Right lung (tissue), 10 donors: ENCODE data around the gene PES1. TPM values are rescaled to one million over a fixed set of nuclear protein-coding genes. Genes with fewer than 3 reads are reported as not detected.
"Not testable (repeated sequence)": the region's sequence is repeated elsewhere in the genome, so short reads cannot be mapped to it uniquely, and the experiment has no call there.

Experiments used
- DNase-seq, 2 donors: peaks; one replicate each; pipeline ENCODE4 v3.0.0-alpha.2; 2013
- long read RNA-seq, 8 donors: transcript quantifications; one replicate each; lab custom pipeline, GENCODE V29; 2026
- polyA plus RNA-seq, 5 donors: library from polyadenylated mRNA; unstranded; fragments of 120-200 nt; gene quantifications; one replicate each; pipeline versions ENCODE4 v1.2.1 to v1.2.3, GENCODE V29; 2013; ENCODE audit warnings: inconsistent platforms in 1 of 5, low replicate concordance in 1 of 5; ENCODE audit not compliant: insufficient read length in 5 of 5, insufficient read depth in 1 of 5

Gene PES1
- 10 to 100 TPM; 53.2 to 76.6 (median 63.4) TPM for polyA plus RNA-seq
- long read RNA-seq, donor 1, transcript PES1-202 (15 exons, 2,295 nt): major isoform, 10 of 68 reads
- long read RNA-seq, donor 1, partial matches to known transcripts: 38 of 68 reads
- long read RNA-seq, donor 1, other reads (novel, unspliced or antisense): 15 of 68 reads
- long read RNA-seq, donor 2, transcript PES1-202 (15 exons, 2,295 nt): major isoform, 9 of 11 reads
- long read RNA-seq, donor 2, partial matches to known transcripts: 0 of 11 reads
- long read RNA-seq, donor 2, other reads (novel, unspliced or antisense): 0 of 11 reads
- long read RNA-seq, donor 3, transcript PES1-212 (2 exons, 1,732 nt): minor isoform, 5 of 60 reads
- long read RNA-seq, donor 3, transcript PES1-202 (15 exons, 2,295 nt): major isoform, 10 of 60 reads
- long read RNA-seq, donor 3, partial matches to known transcripts: 29 of 60 reads
- long read RNA-seq, donor 3, other reads (novel, unspliced or antisense): 15 of 60 reads
- long read RNA-seq, donor 4, partial matches to known transcripts: 20 of 24 reads
- long read RNA-seq, donor 4, other reads (novel, unspliced or antisense): 0 of 24 reads
- long read RNA-seq, donor 5, transcript PES1-202 (15 exons, 2,295 nt): major isoform, 13 of 19 reads
- long read RNA-seq, donor 5, partial matches to known transcripts: 0 of 19 reads
- long read RNA-seq, donor 5, other reads (novel, unspliced or antisense): 0 of 19 reads
- long read RNA-seq, donor 6, transcript PES1-202 (15 exons, 2,295 nt): major isoform, 11 of 79 reads
- long read RNA-seq, donor 6, partial matches to known transcripts: 36 of 79 reads
- long read RNA-seq, donor 6, other reads (novel, unspliced or antisense): 27 of 79 reads
- long read RNA-seq, donor 7, transcript PES1-202 (15 exons, 2,295 nt): major isoform, 6 of 9 reads
- long read RNA-seq, donor 7, partial matches to known transcripts: 0 of 9 reads
- long read RNA-seq, donor 7, other reads (novel, unspliced or antisense): 0 of 9 reads
- long read RNA-seq, donor 8, partial matches to known transcripts: 0 of 4 reads
- long read RNA-seq, donor 8, other reads (novel, unspliced or antisense): 0 of 4 reads

- DNase-seq: peak; percentile 99
Observed at GRCh38 chr22:30591588-30592359, at the start of gene PES1. Gene PES1, minus strand, starts transcription at chr22:30591910. Its CDS starts 77 bp downstream, at chr22:30591833.

- DNase-seq: no peak
Observed at GRCh38 chr22:30640839-30641430, 49.2 kb upstream of the PES1 start.

GRCh38 chr22:30640361-30640760, 48.7 kb upstream of the PES1 start:
- no peak for DNase-seq

- DNase-seq: no peak
Observed at GRCh38 chr22:30637701-30638114, 46.0 kb upstream of the PES1 start.

- peak in 1 of 2 donors; percentile 10 for DNase-seq
Observed at GRCh38 chr22:30636226-30637077, 44.7 kb upstream of the PES1 start.

GRCh38 chr22:30635273-30636225, 43.8 kb upstream of the PES1 start, which contains the start of gene SLC35E4:
Gene SLC35E4, plus strand, starts transcription at chr22:30635781. Its CDS starts 670 bp downstream, at chr22:30636451.
- DNase-seq: peak; percentile 89 to 90

GRCh38 chr22:30634471-30635233, 42.9 kb upstream of the PES1 start:
- DNase-seq: peak; percentile 72 to 80

GRCh38 chr22:30631469-30631868, 39.8 kb upstream of the PES1 start:
- not testable (repeated sequence) for DNase-seq

- DNase-seq: no peak
Observed at GRCh38 chr22:30628491-30628890, 36.8 kb upstream of the PES1 start.

GRCh38 chr22:30627471-30627870, 35.8 kb upstream of the PES1 start:
- no peak for DNase-seq

GRCh38 chr22:30626413-30626812, 34.7 kb upstream of the PES1 start:
- no peak for DNase-seq

GRCh38 chr22:30619909-30620308, 28.2 kb upstream of the PES1 start:
- not testable (repeated sequence) for DNase-seq

GRCh38 chr22:30617819-30618218, 26.1 kb upstream of the PES1 start:
- DNase-seq: no peak

GRCh38 chr22:30615543-30615954, 23.8 kb upstream of the PES1 start:
- DNase-seq: no peak

GRCh38 chr22:30614879-30615278, 23.2 kb upstream of the PES1 start:
- DNase-seq: no peak

- DNase-seq: no peak
Observed at GRCh38 chr22:30614268-30614667, 22.6 kb upstream of the PES1 start.

- no peak for DNase-seq
Observed at GRCh38 chr22:30612789-30613188, 21.1 kb upstream of the PES1 start.

- DNase-seq: no peak
Observed at GRCh38 chr22:30611197-30611596, 19.5 kb upstream of the PES1 start.
